Ovary (tissue), 3 donors: ENCODE data around the gene FURIN.

Experiments used
- EP300 ChIP-seq: sonication (generic); formaldehyde crosslinking; IDR thresholded peaks from one replicate; pipeline ENCODE4 v1.6.1; 2017; ENCODE audit warnings: antibody characterized with exemption
- POLR2A ChIP-seq: fragments of 450-650 bp; IDR thresholded peaks from one replicate; pipeline ENCODE4 v1.6.1; 2017; ENCODE audit warnings: antibody characterized with exemption, mild to moderate bottlenecking, moderate library complexity
- TF ChIP-seq, protein P1 (sequence below), 3 donors: fragments of 450-650 bp in 2 of 3; fragments of 200-600 bp in 1 of 3; IDR thresholded peaks; one replicate each; pipeline versions ENCODE4 v1.5.1 to v1.8.0; 2016 to 2022; ENCODE audit warnings: antibody characterized with exemption in 3 of 3, mild to moderate bottlenecking in 1 of 3
- donor health status: DM: no; HTN: no; CAD: no.

DNA sequence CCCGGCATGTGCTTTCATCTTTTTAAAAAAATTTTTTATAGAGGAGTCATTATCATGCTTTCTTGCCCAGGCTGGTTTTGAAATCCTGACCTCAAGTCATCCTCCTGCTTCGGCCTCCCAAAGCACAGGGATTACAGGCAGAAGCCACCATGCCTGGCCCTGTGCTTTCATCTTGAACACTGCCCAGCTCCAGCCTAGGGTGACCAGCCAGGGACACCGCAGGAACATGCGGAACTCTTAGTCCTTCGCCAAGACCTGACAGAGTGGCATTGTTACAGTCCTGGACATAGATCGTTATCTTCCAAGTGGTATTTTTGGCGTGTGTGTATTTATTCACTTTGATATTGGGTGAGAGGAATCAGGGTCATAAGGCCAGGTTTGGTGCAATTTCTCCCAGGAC is 7.9 kb upstream of the FURIN start:
- TF ChIP-seq, protein P1, sequence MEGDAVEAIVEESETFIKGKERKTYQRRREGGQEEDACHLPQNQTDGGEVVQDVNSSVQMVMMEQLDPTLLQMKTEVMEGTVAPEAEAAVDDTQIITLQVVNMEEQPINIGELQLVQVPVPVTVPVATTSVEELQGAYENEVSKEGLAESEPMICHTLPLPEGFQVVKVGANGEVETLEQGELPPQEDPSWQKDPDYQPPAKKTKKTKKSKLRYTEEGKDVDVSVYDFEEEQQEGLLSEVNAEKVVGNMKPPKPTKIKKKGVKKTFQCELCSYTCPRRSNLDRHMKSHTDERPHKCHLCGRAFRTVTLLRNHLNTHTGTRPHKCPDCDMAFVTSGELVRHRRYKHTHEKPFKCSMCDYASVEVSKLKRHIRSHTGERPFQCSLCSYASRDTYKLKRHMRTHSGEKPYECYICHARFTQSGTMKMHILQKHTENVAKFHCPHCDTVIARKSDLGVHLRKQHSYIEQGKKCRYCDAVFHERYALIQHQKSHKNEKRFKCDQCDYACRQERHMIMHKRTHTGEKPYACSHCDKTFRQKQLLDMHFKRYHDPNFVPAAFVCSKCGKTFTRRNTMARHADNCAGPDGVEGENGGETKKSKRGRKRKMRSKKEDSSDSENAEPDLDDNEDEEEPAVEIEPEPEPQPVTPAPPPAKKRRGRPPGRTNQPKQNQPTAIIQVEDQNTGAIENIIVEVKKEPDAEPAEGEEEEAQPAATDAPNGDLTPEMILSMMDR (IDR thresholded peaks at IDR 0.05): no peak
- TF ChIP-seq POLR2A: no peak
- no peak for TF ChIP-seq EP300
